Kidney epithelial cell (primary cell): ENCODE data around the gene LRRC15. TPM values are rescaled to one million over a fixed set of nuclear protein-coding genes. Genes with fewer than 3 reads are reported as not detected.

Experiments used
- DNase-seq: peaks from one replicate; pipeline ENCODE4 v3.0.0-alpha.2; 2010; ENCODE audit warnings: low read depth
- H3K27me3 ChIP-seq: 2 replicates; pipeline ENCODE4 v1.6.0; 2011; ENCODE audit warnings: low read length; ENCODE audit not compliant: control insufficient read depth, insufficient read depth
- H3K36me3 ChIP-seq: 2 replicates; pipeline ENCODE4 v1.5.1; 2011; ENCODE audit warnings: low read length; ENCODE audit not compliant: control insufficient read depth, insufficient read depth
- H3K4me3 ChIP-seq: 2 replicates; pipeline ENCODE4 v1.5.1; 2011; ENCODE audit warnings: low read depth, mild to moderate bottlenecking, control low read depth, low read length
- total RNA-seq: library from RNA; depleted of rRNA; stranded (reverse); fragments of >200 nt; gene quantifications from 2 replicates; pipeline ENCODE4 v1.2.3, GENCODE V29; 2015
- TF ChIP-seq, protein P1 (sequence below): IDR thresholded peaks from 2 replicates; pipeline ENCODE4 v1.5.1; 2011; ENCODE audit warnings: mild to moderate bottlenecking, moderate library complexity, low read length, control low read depth, inconsistent platforms; ENCODE audit not compliant: insufficient read depth, poor library complexity, severe bottlenecking

LRRC15 gene
- total RNA-seq, 1 donor from 2014 or later: not detected

DNA sequence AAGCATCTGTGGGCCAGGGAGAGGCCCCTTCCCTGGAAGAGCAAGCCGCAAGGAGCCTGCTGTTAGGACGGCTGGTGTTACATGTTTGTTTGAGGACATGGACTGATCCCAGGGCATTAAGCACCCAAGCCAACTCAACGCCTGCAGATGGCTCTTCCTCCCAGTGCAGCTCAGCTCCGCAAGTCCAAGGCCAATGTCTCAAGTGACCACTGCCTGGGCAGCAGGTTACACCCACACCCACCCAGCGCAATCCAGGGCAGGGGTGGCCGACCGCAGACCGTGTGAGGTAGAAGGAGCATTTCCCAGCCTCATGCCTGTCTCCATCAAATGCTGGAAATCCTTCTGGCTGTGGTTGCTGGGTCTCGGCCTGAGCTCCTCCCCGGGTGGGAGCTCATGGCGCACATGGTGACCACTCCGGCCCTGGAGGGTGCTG, 15.0 kb upstream of the LRRC15 start:
- H3K36me3 ChIP-seq: no peaks in the 10 kb centered on the region
- peaks cover 29% of the 10 kb centered on the region for H3K27me3 ChIP-seq
- no peak for DNase-seq
- TF ChIP-seq, protein P1, sequence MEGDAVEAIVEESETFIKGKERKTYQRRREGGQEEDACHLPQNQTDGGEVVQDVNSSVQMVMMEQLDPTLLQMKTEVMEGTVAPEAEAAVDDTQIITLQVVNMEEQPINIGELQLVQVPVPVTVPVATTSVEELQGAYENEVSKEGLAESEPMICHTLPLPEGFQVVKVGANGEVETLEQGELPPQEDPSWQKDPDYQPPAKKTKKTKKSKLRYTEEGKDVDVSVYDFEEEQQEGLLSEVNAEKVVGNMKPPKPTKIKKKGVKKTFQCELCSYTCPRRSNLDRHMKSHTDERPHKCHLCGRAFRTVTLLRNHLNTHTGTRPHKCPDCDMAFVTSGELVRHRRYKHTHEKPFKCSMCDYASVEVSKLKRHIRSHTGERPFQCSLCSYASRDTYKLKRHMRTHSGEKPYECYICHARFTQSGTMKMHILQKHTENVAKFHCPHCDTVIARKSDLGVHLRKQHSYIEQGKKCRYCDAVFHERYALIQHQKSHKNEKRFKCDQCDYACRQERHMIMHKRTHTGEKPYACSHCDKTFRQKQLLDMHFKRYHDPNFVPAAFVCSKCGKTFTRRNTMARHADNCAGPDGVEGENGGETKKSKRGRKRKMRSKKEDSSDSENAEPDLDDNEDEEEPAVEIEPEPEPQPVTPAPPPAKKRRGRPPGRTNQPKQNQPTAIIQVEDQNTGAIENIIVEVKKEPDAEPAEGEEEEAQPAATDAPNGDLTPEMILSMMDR: no peak
- no peak overlapping the region for H3K4me3 ChIP-seq

DNA sequence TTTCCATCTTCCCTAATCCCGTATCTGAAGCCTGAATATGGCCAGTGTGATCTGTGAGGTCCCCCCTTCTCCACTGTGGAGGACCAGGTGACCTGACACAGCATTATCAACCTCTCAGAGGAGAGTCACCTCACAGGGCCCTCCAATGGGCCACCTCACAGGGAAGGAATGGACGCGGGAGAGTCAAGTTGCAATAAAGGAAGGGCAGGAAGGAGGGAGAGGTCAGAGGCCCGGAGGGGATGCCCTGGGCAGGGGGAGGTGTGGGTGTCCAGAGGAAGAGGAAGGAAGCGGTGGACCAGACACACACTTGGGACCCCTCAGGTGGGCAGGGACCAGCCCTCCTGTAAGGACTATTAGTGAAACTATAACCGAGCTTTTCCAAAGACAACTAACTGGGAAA, 14.6 kb upstream of the LRRC15 start:
- H3K36me3 ChIP-seq: no peaks in the 10 kb centered on the region
- peaks cover 27% of the 10 kb centered on the region for H3K27me3 ChIP-seq
- TF ChIP-seq, protein P1: no peak
- no peak overlapping the region for H3K4me3 ChIP-seq
- no peak for DNase-seq

- TF ChIP-seq, protein P1: no peak
- Histone ChIP-seq H3K4me3 (no peak overlapping the region), H3K36me3 (no peaks in the 10 kb centered on the region), H3K27me3 (peaks cover 27% of the 10 kb centered on the region)
- no peak for DNase-seq
Observed at GRCh38 chr3:194383276-194383940, 13.9 kb upstream of the LRRC15 start.

DNA sequence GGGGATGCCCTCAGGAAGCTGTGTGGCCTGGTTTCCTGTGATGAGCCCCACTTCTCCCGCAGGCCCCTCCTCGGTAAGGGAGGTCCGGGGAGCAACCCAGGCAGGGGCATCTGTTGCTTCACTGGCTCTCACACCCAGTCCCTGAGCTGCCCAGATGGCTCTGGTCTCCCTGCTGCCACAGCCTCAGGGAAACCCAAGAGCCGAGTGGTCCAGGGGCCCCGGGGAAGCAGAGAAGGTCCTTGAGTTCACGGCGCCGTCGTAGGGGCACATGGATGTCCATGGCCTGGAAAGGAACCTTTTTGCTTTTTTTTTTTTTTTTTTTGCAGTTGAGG, 13.3 kb upstream of the LRRC15 start:
- Histone ChIP-seq H3K36me3 (no peaks in the 10 kb centered on the region), H3K27me3 (peaks cover 25% of the 10 kb centered on the region), H3K4me3 (no peak overlapping the region)
- DNase-seq: no peak
- TF ChIP-seq, protein P1: no peak

DNA sequence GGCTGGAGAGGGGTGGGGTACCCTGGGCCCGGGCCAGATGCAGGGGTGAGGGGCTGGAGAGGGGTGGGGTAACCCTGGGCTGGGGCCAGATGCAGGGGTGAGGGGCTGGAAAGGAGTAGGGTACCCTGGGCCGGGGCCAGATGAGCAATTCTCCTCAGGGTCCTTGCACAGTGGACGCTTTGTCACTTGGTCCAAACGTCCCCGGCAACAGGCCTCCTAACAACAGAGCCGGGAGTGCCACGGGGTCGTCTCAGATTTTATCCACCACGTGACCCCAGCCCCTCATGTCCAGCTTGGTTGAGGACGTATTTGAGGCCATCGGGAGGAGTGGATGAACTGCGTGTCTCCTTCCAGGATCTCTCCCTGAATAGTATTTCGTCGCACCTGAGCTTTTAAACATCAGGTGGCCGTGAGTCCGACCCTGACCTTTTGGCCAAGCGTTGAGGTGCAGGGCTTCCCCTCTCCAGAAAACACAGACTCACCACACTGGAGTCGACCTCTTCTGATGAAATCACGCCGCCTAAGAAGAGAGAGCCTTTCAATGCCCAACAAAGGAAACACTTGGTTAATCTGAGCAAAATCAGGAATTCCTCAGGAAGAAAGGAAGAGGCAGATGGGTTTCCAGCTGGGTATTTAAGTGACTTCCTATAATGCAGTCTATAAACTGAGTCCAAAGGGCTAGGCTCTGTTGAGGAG, 12.8 kb upstream of the LRRC15 start:
- DNase-seq: no peak
- Histone ChIP-seq H3K27me3 (peaks cover 25% of the 10 kb centered on the region), H3K4me3 (no peak overlapping the region), H3K36me3 (no peaks in the 10 kb centered on the region)
- TF ChIP-seq, protein P1: no peak
